T-helper 9 cell (primary cell): ENCODE results near the gene NCBP3.
"Not testable (repeated sequence)": the region's sequence is repeated elsewhere in the genome, so short reads cannot be mapped to it uniquely, and the experiment has no call there.

Source experiments
- DNase-seq: peaks from one replicate; pipeline ENCODE4 v3.0.0-alpha.2; 2020

Gene NCBP3

DNA sequence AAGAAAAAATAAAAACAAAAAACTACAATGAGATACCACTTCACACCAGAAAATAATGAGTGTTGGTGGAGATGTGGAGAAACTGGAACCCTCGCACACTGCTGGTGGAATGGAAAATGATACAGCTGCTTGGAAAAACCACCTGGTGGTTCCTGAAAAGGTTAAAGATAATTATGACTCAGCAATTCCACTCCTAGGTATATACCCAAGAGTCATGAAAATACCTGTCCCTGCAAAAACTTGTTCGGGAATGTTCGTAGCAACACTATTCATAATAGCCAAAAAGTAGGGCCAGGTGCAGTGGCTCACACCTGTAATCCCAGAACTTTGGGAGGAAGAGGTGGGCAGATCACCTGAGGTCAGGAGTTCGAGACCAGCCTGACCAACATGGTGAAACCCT is 36.9 kb downstream of the NCBP3 start:
- DNase-seq: no peak

DNA sequence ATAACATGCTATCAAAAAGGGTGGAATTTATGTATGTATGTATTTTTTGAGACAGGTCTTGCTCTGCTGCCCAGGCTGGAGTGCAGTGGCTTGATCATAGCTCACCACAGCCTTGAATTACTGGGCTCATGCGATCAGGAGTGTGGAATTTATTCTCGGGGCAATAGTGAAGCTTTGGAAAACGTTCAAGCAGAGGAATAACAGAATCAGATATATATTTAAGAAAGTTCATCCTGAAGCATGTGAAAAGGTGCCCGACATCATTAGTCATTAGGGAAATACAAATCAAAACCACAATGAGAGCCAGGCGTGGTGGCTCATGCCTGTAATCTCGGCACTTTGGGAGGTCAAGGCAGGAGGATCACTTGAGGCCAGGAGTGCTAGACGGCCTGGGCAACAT is 37.3 kb downstream of the NCBP3 start:
- no peak for DNase-seq

DNA sequence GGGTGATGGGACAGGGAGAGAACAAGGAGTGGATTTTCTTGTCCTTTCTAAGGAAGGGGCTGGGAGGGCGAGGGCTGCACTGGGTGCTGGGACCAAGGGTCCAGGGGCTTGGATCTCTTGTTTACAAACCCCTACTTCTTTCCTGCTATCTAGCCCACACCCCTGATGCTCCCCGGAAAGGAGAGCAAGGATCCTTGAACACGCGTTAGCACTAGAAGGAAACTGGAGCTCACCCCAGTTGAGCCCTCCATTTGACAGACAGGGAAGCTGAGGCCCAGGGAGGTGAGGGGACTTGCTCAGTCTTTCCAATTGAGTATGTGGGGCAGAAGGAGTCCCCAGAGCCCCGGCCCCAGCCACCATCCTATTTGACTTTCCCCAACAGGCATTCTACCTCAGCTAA is 40.5 kb downstream of the NCBP3 start:
- no peak for DNase-seq

DNA sequence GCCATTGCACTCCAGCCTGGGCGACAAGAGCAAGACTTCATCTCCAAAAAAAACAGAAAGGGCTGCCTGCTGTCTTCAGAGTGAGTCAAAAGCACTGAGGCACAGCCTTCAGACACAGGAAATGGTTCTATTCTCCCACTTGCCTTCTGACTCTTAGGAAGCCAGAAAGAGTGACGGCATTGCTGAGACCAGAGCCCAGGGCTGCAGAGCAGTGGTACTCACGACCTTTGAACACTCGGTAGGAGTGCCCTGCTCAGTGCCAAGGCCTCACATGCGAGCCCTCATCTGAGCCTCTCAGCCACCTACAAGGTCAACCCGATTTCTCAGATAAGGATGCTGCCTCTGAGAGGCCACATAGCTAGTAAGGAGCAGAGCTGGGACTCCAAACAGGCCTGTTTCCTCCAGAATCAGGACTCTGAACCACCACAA is 41.5 kb downstream of the NCBP3 start:
- DNase-seq: no peak

DNA sequence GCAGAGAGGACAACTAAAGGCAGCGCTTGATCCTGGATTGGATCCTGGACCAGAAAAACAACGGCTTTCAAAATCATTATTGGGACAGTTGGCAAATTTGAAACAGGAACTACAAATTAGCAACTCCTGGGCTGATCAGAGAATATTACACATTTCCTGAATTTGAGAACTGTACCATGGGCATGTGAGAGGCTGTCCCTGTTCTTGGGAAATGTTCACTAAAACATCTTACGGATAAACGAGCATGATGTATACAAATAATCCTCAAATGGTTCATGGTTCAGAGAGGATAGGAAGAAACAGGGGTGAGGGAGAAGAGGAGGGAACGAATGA is 42.8 kb downstream of the NCBP3 start:
- DNase-seq: no peak

DNA sequence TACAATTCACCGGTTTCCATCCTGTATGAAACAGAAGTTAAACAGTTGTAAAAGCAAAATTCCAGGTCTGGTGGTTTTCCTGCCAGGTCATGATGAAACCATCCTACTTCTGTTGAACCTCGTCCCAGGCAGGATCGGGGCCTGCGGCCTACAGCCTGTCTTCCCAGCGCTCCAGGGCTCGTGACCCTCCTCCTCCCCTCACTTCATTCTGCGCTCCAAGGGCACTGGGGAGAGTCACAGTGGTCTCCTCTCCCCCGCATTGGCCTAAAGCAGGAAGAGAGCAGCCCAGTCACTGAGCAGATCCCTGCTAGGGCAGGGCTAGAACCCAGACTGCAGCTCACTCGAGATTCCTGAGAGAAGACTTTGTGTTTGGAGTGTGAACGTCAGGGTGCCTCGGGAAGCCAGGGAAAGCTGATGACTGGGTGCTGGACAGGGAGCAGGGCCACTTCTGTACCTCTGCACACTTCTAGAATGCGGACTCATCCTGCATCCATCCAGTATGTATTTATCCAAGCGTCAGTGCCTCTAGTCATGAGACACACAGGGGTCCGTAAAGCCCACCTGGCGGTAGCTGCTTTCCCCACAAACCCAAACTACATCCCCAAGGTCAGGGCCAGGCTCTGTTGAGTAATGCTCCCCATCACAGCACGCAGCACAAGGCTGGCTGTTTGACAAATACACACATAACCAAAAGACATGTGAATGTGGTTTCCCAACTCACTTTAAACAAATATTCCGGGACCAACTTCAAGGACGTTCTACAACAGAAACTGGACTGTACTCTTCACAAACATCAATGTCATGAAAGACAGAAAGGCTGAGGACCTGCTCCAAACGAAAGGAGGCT is 43.4 kb downstream of the NCBP3 start:
- DNase-seq: no peak

DNA sequence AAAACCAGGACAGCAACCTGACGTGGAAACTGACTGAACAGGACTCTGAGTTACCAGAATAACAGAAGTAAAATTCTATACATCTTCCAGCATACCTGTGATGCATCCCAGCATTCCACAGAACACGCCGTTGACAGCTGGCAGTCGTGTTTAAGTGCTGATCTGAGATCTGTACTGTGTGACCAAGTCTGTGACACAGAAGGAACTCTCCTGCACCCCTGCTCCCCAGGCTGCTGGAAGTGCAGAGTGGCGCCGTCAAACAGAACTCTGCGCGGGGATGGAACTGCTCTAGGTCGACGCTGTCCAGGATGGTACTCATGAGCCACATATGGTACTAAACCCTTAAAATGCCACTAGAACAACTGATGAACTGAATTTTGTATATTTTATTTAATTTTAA is 44.3 kb downstream of the NCBP3 start:
- no peak for DNase-seq

DNA sequence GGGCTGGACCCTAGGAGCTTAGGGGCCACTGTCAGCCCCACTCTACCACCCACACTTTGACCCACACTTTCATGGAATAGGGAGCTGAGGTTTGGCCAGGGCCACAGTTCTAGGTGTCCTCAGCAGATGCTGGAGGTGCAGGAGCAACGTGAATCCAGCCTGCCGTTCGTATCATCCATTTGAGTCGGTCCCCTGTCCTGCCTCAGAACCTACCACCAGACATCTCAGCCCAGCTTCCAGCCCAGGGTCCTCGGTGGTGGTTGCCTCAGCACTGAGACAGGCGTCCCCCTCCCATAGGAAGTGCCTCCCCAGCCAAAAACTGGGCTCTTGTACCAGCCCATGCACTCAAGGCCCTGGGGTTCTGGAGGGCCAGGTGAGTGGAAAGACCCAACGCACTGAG is 44.7 kb downstream of the NCBP3 start:
- DNase-seq: no peak

DNA sequence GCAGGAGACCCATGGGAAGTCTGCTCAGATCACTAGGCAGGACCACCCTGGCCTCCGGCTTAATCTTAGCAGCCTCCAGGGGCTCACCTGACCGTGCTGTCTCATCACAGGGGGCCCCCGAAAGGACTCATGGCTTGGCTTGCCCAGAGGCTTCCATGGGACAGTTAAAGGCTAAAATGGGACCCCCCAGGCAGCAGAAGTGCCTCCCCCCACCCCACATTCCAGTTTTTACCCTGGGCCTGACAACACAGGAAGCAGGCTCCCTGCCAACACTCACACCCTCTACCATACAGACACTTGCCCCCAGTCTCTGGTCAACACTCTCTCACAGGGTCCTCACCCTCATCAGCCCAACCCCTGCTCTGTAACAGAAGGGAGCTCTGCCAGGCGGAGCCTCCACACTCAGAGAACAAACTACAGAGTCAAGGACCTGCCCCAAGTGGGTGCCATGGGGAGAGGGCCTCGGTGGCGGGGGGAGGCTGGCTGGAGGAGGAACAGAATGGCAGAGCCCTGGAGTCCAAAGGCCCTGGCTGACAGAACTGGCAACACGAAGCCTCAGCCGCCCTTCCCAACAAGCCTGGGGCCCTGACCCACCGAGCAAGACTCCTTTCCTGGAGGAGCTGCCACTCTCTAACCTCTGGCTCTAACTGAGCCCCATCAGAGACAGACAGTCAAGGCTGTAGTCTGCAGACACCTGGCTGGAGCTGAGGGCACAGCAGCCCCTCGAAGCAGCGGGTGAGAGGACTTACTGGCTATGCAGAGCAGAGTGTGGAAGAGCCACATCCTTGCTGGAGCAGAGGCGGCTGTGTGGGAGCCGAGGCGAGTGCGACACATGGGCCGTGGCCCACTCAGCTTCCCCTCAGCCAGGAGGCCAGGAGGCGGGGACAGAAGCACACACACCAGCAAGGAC is 45.4 kb downstream of the NCBP3 start, which contains the start of gene ITGAE:
Gene ITGAE, minus strand, starts transcription at position 827 of the 910 bp plus-strand sequence. Its CDS starts 44 bp downstream, at position 783.
- no peak for DNase-seq

DNA sequence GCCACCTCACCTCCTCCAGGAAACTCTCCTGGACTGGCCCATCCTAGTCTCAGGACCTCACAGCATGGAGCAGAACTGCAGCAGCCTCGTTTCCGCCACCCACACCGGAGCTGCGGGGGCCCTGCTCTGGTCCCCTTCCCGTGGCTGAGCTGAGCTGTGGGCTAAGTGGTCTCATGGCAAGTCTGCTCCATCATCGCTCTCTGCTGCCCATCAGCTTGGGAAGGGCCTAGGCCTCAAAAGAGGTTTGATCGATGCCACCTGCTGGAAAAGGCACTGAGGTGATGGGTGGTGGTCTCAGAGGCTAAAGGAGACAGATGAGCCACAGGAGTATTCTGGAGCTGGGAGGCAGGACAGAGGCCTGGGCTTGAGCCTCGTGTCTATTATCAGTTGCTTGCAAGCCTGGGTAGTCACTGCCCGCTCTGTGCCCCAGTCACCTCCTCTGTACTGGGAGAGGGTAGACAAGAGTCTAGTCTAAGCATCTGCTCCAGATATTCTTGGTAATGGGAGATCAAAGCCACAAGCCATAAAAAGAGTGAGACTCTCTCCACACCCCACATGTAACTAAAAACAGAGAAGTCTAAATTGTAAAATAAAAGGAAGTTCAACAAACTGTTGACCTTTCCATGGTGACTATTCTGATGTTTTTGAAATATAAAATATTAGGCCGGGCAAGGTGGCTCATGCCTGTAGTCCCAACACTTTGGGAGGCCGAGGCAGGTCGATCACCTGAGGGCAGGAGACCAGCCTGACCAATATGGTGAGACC is 46.7 kb downstream of the NCBP3 start:
- no peak for DNase-seq

DNA sequence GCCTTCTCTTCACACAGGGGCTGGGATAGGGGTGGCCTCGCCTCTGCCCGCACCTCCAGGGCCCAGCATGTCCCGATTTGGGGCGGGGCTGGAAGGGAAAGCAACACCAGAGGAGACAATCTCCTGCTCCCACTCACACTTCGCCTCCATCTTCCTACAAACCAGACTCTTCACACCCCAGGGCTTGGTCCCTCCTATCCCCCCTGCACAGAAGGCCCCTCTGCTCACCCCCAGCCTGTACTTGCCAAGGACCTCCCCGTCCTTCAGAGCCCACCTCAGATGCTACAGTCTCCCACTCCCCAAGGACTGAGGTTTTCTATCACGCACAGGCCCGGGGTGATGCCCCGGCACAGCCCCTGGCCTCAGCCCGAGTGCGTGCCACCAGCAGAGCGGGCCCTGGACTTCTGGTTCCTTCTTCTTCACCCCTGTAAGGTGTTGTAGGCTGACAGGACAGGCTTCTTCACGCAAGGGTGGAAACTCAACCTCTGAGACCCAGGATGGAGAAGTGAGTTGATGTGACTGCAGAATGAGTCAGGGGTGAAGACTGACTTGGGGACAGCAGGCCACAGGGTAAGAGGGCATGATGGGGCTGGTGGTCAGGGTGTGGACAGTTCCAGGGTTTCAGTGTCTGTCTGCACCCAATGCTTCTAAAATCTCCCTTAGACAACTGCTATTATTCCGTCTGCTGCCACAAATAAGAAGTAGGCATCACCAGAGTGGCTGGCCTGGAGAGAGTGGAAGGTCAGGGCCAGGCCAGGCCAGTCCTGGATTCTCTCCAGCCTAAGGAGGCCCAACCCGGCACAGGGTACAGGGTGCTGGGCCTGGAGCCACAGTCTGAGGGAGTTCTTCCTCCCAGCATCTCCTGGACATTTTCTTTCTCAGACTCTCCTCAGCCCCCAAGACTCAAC is 47.5 kb downstream of the NCBP3 start:
- DNase-seq: no peak

DNA sequence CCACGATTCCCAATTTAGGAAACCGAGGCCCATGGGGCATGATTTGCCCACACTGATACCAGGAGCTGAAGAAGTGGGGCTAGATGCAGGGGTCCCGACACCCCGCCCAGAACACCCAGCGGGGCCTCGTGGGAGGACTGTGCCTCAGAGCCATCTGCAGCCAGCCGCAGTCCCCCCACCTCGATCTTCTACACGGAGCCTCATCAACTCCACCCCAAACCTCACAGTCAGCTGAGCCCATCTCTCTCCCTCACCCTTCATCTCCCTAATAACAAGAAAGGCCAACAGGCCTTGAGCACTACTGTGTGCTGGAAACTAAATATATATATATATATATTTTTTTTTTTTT is 49.2 kb downstream of the NCBP3 start:
- DNase-seq: no peak

DNA sequence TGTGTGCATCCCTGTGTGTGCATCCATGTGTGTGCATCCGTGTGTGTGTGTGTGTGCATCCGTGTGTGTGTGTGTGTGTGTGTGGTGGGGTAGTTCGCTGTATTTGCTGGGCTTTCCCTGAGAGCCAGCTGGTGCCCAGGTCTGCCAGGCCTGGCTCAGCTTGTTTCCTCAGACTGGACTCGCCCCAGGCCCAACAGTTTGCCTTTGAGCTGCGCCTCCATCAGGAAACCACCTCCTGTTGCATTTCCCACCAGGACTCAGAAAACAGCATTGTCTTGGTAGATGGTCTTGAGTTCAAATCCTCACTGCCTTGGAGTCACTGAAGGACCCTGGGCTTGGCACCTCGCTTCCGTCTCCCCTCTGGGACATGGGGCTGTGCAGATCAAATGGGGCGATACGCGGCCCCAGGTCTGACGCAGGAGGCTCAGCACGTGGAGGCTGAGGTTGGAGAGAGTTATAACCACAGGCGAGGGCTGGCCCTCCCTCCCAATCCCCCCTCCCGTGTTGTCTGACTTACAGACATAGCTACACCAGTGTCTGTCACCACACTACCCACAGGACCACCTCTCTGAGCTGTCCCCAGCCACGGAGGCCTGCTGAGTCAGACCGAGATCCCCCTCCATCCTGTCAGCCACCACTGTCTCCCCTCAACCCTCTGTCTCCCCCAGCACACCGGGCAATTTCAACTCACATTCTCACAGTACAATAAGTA is 49.8 kb downstream of the NCBP3 start:
- peak; percentile 61 for DNase-seq

DNA sequence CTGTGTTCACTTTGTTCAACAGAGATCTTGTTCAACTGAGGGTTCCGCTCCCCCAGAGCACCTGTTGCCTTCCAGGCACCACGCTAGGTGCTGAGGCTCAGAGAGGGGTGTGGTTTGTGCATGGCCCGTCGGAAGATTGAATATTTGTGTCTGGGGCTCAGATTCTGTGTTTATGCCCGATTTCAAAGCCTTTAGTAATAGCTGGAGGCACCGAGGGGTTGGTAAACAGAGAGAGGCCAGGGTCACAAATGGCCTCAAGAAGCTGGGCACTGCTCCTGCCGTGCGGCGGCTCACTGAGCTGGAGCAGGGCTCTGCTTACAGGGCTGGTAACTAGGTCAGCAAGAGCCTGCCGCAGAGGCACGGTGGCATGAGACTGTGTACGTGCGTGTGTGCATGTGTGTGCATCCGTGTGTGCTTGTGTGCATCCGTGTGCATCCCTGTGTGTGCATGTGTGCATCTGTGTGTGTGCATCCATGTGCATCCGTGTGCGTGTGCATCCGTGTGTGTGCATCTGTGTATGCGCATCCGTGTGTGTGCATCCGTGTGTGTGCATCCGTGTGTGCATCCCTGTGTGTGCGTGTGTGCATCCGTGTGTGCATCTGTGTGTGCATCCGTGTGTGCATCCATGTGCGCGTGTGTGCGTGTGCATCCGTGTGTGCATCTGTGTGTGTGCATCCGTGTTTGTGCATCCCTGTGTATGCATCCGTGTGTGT is 50.5 kb downstream of the NCBP3 start:
- peak; percentile 11 for DNase-seq

DNA sequence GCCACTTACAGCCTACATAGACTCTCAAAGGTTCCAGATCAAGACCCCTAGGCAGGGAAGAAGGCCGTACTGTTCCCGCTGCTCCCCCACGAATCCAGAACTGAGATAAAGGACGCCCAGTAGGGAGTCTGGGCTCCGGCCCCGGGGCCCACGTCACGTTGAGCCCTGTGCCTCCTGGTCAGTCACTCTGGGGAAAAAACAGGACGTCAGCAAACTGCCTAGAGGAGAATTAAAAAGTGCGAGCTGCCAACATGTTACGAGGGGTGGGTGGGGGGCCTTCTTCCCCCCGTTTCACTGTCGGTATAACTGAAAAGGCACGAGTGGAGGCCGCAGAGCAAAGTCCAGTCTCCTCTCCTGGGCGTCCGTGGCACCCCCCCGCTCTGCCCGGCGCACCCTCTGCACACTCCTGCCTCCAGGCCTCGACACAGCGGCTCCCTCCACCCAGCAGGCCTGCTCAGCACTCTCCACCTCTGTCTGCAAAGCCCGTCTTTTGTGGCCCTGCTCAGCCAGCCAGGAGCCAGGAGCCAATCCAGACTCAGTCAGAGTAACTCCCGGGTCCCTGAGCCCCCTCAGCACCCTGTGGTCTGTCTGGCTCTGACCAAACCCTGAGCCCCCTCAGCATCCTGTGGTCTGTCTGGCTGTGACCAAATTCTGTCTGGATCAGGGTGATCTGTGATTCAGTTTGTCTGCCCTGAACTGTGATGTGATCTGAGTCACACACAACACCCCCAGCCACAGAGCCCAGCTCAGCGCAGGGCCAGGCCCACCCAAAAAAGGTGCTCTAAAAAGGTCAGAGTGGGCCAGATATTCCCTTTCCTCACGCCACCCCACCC is 51.3 kb downstream of the NCBP3 start:
- peak; percentile 32 for DNase-seq

DNA sequence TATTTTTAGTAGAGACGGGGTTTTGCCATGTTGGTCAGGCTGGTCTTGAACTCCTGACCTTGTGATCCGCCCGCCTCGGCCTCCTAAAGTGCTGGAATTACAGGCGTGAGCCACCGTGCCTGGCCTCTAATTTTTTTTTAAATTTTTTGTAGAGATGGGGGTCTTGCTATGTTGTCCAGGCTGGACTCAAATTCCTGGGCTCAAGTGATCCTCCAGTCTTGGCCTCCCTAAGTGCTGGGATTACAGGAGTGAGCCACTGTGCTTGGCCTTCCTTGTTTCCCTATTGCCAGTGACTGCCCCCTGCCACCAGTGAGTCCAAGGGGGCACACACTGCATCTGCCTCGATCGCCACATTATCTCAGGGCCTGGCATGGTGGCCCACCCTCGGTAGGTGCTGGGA is 51.9 kb downstream of the NCBP3 start:
- not testable (repeated sequence) for DNase-seq

DNA sequence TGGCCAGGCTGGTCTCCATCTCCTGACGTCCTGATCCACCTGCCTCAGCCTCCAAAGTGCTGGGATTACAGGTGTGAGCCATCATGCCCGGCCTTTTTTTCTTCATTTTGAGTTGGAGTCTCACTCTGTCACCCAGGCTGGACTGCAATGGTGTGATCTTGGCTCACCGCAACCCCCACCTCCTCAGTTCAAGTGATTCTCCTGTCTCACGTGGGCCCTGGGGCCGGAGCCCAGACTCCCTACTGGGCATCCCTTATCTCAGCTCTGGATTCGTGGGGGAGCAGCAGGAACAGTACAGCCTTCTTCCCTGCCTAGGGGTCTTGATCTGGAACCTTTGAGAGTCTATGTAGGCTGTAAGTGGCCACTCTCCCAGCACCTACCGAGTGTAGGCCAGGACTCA is 52.8 kb downstream of the NCBP3 start:
- not testable (repeated sequence) for DNase-seq

DNA sequence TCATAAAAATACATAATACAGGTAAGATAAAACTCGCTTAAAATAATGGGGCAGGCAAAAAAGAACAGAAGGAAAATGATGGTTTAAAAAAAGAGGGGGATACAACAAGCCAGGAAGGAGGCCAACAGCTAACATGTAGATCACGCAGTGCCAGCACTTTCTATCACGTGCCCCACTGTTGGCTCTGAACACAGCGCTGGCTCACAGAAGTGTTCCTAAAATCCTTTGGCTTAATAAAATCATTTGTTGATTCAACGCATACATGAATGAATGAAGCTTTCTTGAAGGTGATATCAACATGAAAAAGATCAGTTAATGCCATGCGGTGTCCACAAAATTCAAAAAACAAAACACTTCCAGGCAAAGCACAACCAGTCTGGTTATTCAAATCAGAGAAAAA is 53.6 kb downstream of the NCBP3 start:
- no peak for DNase-seq

DNA sequence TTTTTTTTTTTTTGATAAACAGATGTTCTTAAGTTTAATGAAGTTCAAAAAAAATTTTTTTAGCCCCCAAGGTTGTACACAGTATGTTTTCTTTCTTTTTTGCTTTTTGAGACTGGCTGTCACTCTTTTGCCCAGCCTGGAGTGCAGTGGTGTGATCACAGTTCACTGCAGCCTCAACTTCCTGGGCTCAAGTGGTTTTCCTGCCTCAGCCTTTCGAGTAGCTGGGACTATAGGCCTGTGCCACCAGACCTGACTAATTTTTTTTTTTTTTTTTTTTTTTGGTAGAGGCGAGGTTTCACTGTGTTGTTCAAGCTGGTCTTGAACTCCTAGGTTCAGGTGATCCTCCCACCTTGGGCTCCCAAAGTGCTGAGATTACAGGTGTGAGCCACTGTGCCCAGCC is 57.8 kb downstream of the NCBP3 start:
- DNase-seq: no peak

DNA sequence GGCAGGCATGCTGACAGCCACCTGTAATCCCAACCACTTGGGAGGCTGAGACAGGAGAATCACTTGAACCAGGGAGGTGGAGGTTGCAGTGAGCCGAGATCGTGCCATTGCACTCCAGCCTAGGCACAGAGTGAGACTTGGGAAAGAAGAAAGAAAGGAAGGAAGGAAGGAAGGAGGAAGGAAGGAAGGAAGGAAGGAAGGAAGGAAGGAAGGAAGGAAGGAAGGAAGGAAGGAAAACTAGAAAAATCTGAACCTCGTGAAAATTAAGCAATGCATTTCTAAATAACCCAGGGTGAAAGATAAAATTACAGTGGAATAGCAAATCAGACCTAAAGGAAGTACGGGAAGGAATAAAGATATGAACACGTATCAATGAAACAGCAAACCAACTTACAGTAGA is 60.7 kb downstream of the NCBP3 start:
- DNase-seq: not testable (repeated sequence)
